ENCODE results near the gene PPP3R2.
"Not testable (repeated sequence)": the region's sequence is repeated elsewhere in the genome, so short reads cannot be mapped to it uniquely, and the experiment has no call there.

PPP3R2 gene, protein sequence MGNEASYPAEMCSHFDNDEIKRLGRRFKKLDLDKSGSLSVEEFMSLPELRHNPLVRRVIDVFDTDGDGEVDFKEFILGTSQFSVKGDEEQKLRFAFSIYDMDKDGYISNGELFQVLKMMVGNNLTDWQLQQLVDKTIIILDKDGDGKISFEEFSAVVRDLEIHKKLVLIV

GRCh38 chr9:101594796-101595195, at the start of gene PPP3R2:
Gene PPP3R2, minus strand, starts transcription at chr9:101594969. Its CDS starts 48 bp downstream, at chr9:101594921.
- DNase-seq, result no peak

DNA sequence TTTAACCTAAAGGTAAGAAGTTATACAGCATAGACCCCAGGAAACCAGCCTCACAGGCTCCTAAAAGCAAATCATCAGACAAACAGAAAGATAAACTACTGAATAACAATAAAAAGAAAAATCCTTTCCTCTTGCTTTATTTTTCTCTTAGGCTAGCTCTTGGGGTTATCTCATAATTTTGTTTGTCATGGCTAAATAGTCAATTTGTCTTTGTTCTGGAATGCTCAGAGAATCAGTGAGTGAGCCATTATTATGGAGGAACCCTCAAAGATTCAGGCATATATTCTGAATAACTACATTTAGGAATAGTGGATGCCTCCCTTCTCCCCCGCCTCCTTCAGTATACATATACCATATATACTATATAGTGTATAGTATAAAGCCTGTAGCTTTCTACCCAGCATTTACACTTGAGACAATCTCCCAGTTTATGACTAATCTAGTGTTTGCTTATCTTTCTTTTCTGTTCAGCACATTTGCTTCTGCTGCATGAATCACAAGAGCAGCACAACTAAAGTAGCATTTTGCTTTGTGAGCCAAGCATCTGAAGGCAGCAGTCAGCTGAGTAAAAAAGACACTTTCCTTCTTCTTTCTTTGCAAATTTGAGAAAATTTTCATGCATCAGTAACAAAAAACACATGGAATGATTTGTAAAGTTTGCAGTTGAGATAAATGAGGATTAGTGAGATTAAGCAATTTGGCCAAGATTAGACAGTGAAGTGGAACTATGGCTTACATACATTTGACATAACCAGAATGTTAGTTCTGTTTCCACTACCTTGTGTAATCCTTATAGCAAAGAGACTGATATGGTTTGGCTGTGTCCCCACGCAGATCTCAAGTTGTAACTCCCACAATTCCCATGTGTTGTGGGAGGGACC, 45.3 kb upstream of the PPP3R2 start:
- DNase-seq, result no peak

DNA sequence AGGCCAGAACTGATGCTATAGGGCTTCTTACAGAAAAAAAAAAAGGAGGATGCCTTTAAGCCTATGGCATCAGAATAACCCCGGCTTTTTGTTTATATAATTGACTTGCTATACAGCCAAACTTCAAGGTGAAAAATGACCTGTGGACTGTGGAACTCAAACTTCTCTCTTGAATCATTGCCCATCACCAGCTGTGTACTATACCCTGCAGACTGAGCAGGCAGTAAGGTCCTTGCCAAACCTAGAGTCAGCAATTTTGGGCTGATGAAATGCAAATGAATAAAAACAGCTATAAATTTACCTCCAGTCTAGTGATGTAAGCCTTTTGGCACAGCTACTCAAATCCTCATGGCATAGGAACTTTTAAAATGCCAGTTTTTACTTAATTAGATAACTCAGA, 44.5 kb upstream of the PPP3R2 start:
- DNase-seq, result no peak

GRCh38 chr9:101636247-101636646, 41.5 kb upstream of the PPP3R2 start:
- no peak for DNase-seq

GRCh38 chr9:101635473-101635872, 40.7 kb upstream of the PPP3R2 start:
- DNase-seq, result no peak

- DNase-seq, result no peak
Measured at GRCh38 chr9:101634741-101635409, 40.1 kb upstream of the PPP3R2 start.

DNA sequence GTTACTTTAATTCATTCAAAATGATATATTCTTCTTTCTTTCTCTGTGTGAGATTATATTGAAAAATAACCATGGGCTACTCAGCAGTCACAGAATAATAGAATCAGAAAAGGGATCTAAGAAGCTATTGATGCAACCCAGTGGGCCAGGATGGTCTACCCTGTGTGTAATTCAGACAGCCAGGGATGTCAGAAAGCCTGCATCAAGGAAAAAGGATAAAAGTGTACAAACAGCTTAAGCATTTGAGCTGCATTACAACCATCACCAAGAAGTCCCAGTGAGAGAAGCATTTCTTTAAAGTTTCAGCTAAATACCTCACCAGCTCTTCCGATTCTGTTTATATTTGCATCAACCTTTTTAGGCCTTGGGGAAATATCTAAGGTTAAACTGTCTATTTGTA, 37.8 kb upstream of the PPP3R2 start:
- no peak for DNase-seq

DNA sequence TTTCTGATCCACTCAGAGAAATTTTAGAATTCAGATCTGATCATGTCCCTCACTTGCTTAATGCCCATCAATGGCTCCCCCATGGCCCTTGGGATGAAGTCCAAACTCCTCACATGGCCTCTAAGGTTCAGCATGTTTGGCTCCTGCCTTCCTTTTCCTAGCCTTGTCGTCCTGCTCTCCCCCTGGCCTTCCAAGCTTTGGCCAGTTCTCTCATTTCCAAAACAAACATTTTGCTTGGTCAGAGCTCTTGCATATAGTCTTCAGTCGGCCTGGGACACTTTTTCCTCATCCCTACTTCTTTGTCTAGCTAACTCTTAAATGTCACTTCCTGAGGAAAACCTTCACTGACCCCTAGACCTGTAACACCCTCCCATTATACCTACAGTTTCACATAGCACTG, 37.1 kb upstream of the PPP3R2 start:
- DNase-seq, result no peak

GRCh38 chr9:101629636-101630035, 34.9 kb upstream of the PPP3R2 start:
- no peak for DNase-seq

DNA sequence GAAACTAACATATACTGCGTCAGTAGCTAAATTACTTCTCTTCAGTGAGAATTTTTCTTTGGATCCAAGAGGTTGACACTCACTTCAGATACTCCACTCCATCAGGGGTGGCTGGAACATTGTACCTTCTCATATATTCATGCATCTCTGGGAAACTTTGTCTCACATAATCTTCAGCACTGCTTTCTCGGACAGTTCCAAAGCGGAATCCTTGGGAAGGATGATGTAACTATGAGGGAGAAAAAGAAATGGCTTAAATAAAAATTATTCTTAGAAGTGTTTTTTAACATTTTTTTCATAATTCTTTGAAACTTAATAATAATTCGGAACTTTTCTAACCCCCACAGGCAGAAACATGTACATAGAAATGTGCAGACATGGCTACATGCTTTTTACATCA, 33.4 kb upstream of the PPP3R2 start:
- no peak for DNase-seq

GRCh38 chr9:101626295-101626694, 31.5 kb upstream of the PPP3R2 start:
- no peak for DNase-seq

GRCh38 chr9:101625876-101626275, 31.1 kb upstream of the PPP3R2 start:
- no peak for DNase-seq

DNA sequence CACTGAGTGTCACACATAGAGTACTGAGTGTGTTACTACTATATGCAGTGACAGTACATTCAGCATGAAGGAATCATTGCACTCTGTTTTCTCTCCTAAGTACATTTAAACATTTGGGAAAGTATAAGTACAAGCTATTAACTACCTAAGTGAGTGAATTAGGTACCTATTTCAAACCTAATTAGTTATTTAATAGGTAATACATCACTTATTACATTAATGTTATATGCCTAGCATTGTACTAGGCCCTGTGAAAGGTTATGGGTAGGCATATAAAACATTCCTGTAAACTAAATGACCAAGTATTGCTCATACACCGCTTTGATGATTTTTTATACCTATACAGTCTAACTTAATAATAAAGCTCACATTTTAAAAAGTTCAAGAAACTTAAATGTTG, 25.7 kb upstream of the PPP3R2 start:
- no peak for DNase-seq

- no peak for DNase-seq
Measured at GRCh38 chr9:101618698-101619097, 23.9 kb upstream of the PPP3R2 start.

- DNase-seq, result no peak
Measured at GRCh38 chr9:101605547-101605946, 10.8 kb upstream of the PPP3R2 start.

GRCh38 chr9:101604296-101604695, 9.5 kb upstream of the PPP3R2 start:
- no peak for DNase-seq

- DNase-seq, result no peak
Measured at GRCh38 chr9:101601904-101602765, 7.4 kb upstream of the PPP3R2 start.

- no peak for DNase-seq
Measured at GRCh38 chr9:101593345-101593744, 1.4 kb downstream of the PPP3R2 start.

DNA sequence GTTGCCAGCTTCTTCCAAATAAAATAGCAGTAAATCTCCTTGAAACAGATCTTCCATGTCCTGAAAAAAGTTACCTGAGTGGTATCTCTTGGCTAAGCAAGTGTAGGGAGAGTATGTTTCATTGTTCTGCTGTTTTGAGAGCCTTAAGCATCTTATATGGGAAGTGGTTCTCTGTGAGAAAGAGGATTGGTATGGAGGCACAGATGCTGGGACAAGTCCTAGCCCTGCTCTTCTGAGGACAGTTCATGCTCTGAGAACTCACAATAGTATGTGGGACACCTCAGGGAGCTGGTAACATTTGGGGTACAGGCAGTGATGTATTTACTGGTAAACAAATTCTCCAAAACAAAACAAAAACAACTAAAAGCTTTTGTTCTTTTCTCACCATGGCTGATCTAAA, 2.0 kb downstream of the PPP3R2 start:
- DNase-seq, result no peak

GRCh38 chr9:101591787-101592446, 2.9 kb downstream of the PPP3R2 start:
- DNase-seq, result no peak

DNA sequence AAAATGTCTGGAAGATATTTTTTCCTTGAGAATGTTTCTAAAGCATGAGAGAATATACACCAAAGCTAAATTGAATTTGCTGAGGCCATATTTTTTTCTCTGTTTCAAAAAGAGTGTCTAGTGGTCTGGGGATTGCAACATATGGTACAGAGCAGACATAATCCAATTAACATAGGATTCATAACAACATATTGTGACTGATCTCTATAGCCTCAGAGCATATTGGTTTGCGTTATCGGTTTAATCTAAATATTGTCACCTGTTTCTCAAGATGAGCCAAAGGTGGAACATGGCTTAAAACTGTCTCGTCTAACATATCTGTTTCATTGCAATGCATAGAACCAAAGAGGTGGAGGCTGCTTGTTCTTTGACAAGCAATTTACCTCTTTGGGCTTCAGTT, 3.9 kb downstream of the PPP3R2 start:
- DNase-seq, result no peak

DNA sequence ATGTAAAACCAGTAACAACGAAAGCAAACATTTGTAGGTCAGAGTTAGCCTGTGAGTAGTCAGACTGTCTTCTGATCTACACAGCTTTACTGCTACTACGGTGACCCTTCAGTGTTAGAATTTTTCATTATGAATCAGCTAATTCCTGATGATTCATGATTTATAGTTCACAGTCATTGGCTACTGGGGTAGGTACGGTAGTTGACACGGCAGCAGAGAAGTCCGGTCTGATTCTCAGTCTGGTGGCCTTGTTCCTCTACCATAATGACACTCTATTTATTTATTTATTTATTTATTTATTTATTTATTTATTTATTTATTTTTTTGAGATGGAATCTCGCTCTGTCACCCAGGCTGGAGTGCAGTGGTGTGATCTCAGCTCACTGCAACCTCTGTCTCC, 4.7 kb downstream of the PPP3R2 start:
- DNase-seq, result not testable (repeated sequence)

Measured in activated T-cell treated with anti-CD3 and anti-CD28 coated beads, Interleukin-2, amount 50 U/mL, for 1 hour (primary cell).